Loucy (cell line): ENCODE measurements around the gene RAD51B.

Source experiments
- H2AFZ ChIP-seq: fragments of 200-600 bp; sonication (generic); 2 replicates; pipeline ENCODE4 v1.6.0; 2016; ENCODE audit warnings: antibody characterized with exemption, mild to moderate bottlenecking, low read length, moderate library complexity
- H3F3A ChIP-seq: fragments of 200-600 bp; 2 replicates; pipeline ENCODE4 v1.6.0; 2016; ENCODE audit warnings: antibody characterized with exemption, low read depth, mild to moderate bottlenecking
- H3K27me3 ChIP-seq: fragments of 200-600 bp; sonication (generic); 2 replicates; pipeline ENCODE4 v1.6.1; 2014; ENCODE audit warnings: low read length, mild to moderate bottlenecking; ENCODE audit not compliant: insufficient read depth, poor library complexity, severe bottlenecking
- H3K36me3 ChIP-seq: fragments of 200-600 bp; sonication (generic); 2 replicates; pipeline ENCODE4 v1.6.1; 2016; ENCODE audit warnings: low read length; ENCODE audit not compliant: insufficient read depth
- H3K4me1 ChIP-seq: fragments of 200-600 bp; sonication (generic); 2 replicates; pipeline ENCODE4 v1.5.1; 2014; ENCODE audit warnings: low read length, mild to moderate bottlenecking; ENCODE audit not compliant: insufficient read depth, poor library complexity, severe bottlenecking
- H3K4me2 ChIP-seq: fragments of 200-600 bp; sonication (generic); 2 replicates; pipeline ENCODE4 v1.6.0; 2014; ENCODE audit warnings: antibody characterized with exemption, low read length, low read depth, mild to moderate bottlenecking; ENCODE audit not compliant: poor library complexity, severe bottlenecking
- H3K4me3 ChIP-seq: fragments of 200-600 bp; sonication (generic); 2 replicates; pipeline ENCODE4 v1.5.1; 2014; ENCODE audit warnings: low read length, mild to moderate bottlenecking, mixed read lengths; ENCODE audit not compliant: poor library complexity, severe bottlenecking
- H3K79me2 ChIP-seq: fragments of 200-600 bp; sonication (generic); 2 replicates; pipeline ENCODE4 v1.6.1; 2014; ENCODE audit warnings: low read length; ENCODE audit not compliant: insufficient read depth
- H3K9ac ChIP-seq: fragments of 200-600 bp; sonication (generic); 2 replicates; pipeline ENCODE4 v1.6.0; 2014; ENCODE audit warnings: mild to moderate bottlenecking, low read depth, low read length, moderate library complexity; ENCODE audit not compliant: poor library complexity, severe bottlenecking
- H3K9me2 ChIP-seq: fragments of 200-600 bp; sonication (generic); replicated peaks from 2 replicates; pipeline ENCODE4 v1.6.1; 2016; ENCODE audit warnings: low read depth, low read length, mixed read lengths
- H3K9me3 ChIP-seq: fragments of 200-600 bp; sonication (generic); 2 replicates; pipeline ENCODE4 v1.6.1; 2014; ENCODE audit warnings: mild to moderate bottlenecking, antibody characterized with exemption, low read length, low read depth; ENCODE audit not compliant: insufficient read depth
- H4K20me1 ChIP-seq: fragments of 200-600 bp; sonication (generic); 2 replicates; pipeline ENCODE4 v1.6.0; 2014; ENCODE audit warnings: antibody characterized with exemption, low read length, mild to moderate bottlenecking; ENCODE audit not compliant: insufficient read depth, poor library complexity, severe bottlenecking
- EZH2phosphoT487 ChIP-seq: fragments of 200-600 bp; IDR thresholded peaks from 2 replicates; pipeline ENCODE4 v1.6.1; 2018; ENCODE audit warnings: antibody characterized with exemption, mild to moderate bottlenecking, moderate library complexity, borderline replicate concordance
- TF ChIP-seq, protein P1 (sequence below): fragments of 200-600 bp; sonication (generic); conservative IDR thresholded peaks from 2 replicates; pipeline ENCODE4 v1.5.1; 2014; ENCODE audit warnings: mild to moderate bottlenecking, antibody characterized with exemption, low read length

The RAD51B gene

GRCh38 chr14:67950386-67950785, 130.8 kb downstream of the RAD51B start:
- Histone ChIP-seq H3K27me3 (no peaks in the 10 kb centered on the region), H3K9me2 (no peaks in the 10 kb centered on the region), H3K79me2 (no peaks in the 10 kb centered on the region), H3K4me3 (no peak overlapping the region), H4K20me1 (no peaks in the 10 kb centered on the region), H2AFZ (no peak overlapping the region), H3K4me2 (no peak overlapping the region), H3K9me3 (no peaks in the 10 kb centered on the region; the same call in 1 of the 2 replicates), H3F3A (no peaks in the 10 kb centered on the region), H3K4me1 (no peaks in the 10 kb centered on the region), H3K36me3 (no peaks in the 10 kb centered on the region), H3K9ac (no peak overlapping the region)
- TF ChIP-seq EZH2phosphoT487 = no peak
- TF ChIP-seq, protein P1, sequence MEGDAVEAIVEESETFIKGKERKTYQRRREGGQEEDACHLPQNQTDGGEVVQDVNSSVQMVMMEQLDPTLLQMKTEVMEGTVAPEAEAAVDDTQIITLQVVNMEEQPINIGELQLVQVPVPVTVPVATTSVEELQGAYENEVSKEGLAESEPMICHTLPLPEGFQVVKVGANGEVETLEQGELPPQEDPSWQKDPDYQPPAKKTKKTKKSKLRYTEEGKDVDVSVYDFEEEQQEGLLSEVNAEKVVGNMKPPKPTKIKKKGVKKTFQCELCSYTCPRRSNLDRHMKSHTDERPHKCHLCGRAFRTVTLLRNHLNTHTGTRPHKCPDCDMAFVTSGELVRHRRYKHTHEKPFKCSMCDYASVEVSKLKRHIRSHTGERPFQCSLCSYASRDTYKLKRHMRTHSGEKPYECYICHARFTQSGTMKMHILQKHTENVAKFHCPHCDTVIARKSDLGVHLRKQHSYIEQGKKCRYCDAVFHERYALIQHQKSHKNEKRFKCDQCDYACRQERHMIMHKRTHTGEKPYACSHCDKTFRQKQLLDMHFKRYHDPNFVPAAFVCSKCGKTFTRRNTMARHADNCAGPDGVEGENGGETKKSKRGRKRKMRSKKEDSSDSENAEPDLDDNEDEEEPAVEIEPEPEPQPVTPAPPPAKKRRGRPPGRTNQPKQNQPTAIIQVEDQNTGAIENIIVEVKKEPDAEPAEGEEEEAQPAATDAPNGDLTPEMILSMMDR = no peak

DNA sequence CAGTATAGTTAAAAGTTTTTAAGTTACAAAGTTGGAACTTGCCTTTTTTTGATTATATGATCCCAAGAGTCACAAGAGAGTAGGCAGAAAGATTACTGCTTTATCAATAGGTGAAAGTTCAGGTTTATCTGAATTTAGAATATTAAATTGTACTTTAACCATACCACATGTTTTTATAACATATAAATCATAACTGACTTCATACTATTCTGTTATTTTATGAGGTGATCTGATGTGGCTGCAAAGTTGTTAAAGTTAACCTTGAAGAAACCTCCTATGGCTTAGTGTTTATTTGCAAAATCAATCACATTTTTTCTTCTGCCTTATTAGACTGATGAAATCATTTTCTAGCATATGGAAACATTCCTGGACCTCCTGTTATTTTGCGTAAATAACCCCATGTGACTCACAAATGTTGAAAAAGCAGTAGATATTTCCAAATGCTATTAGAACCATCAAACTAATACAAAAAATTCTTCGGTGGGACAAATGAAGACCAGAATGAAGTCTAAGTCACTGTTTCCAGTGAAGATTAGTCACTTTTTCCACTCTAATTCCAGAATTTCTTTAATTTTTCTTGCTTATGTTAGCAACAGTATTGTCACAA, 132.1 kb downstream of the RAD51B start:
- Histone ChIP-seq H3K4me2 (no peak overlapping the region), H3K9me2 (no peaks in the 10 kb centered on the region), H3K4me1 (no peaks in the 10 kb centered on the region), H3K27me3 (no peaks in the 10 kb centered on the region), H3K79me2 (no peaks in the 10 kb centered on the region), H3K9ac (no peak overlapping the region), H3K36me3 (no peaks in the 10 kb centered on the region), H3F3A (no peaks in the 10 kb centered on the region), H2AFZ (no peak overlapping the region), H3K9me3 (no peaks in the 10 kb centered on the region; the same call in 1 of the 2 replicates), H4K20me1 (no peaks in the 10 kb centered on the region), H3K4me3 (no peak overlapping the region)
- TF ChIP-seq, protein P1 = no peak
- TF ChIP-seq EZH2phosphoT487 = no peak

DNA sequence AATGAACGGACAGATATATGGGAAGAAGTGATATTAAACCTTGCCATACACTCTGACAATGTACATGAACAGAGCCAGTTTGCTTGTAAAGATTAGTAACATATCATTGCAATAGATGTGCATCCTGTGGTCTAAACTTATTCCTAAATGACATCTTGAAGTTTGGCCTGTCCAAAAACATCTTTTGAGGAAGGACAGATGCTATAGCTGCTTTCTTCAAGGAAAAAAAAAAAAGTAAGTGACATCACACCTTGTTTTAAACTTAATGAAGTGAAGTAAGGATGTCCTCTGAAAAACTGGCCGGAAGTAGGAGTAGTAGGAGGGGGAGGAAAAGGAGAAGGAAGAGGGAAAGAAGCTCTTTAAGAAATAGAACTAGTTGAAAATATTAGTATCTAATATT, 132.8 kb downstream of the RAD51B start:
- H3K79me2 ChIP-seq = no peaks in the 10 kb centered on the region
- no peaks in the 10 kb centered on the region for H3K36me3 ChIP-seq
- no peak overlapping the region for H3K9ac ChIP-seq
- no peak overlapping the region for H3K4me2 ChIP-seq
- H3K27me3 ChIP-seq = no peaks in the 10 kb centered on the region
- no peaks in the 10 kb centered on the region; the same call in 1 of the 2 replicates for H3K9me3 ChIP-seq
- H3K4me1 ChIP-seq = no peaks in the 10 kb centered on the region
- H3K9me2 ChIP-seq = no peaks in the 10 kb centered on the region
- H3F3A ChIP-seq = no peaks in the 10 kb centered on the region
- H2AFZ ChIP-seq = no peak overlapping the region
- H4K20me1 ChIP-seq = no peaks in the 10 kb centered on the region
- H3K4me3 ChIP-seq = no peak overlapping the region
- TF ChIP-seq, protein P1 = no peak
- TF ChIP-seq EZH2phosphoT487 = no peak
